ENCODE measurements around the gene BAD. TPM values are rescaled to one million over a fixed set of nuclear protein-coding genes. Genes with fewer than 3 reads are reported as not detected.
A peak's percentile ranks its signal among the peaks of the same experiment; 100 is the strongest.

Gene BAD
- total RNA-seq, 1 experiment from 2014 or later: 219 TPM

GRCh38 chr11:64276653-64277431 is 7.6 kb downstream of the BAD start:
- DNase-seq (ENCODE audit: low spot score): peak; percentile 96

GRCh38 chr11:64275841-64276240 is 8.6 kb downstream of the BAD start:
- DNase-seq (ENCODE audit: low spot score): no peak

- no peak for DNase-seq (ENCODE audit: low spot score)
These were observed 9.2 kb downstream of the BAD start for GRCh38 chr11:64275031-64275800.

GRCh38 chr11:64269540-64270220 is 14.8 kb downstream of the BAD start:
- peak; percentile 98 for DNase-seq (ENCODE audit: low spot score)

GRCh38 chr11:64268893-64269539 is 15.4 kb downstream of the BAD start:
- DNase-seq (ENCODE audit: low spot score): peak; percentile 63

- DNase-seq (ENCODE audit: low spot score): peak; percentile 91
These were observed 16.2 kb downstream of the BAD start for GRCh38 chr11:64268025-64268892.

- DNase-seq (ENCODE audit: low spot score): no peak
These were observed 17.1 kb downstream of the BAD start for GRCh38 chr11:64267207-64267945.

DNA sequence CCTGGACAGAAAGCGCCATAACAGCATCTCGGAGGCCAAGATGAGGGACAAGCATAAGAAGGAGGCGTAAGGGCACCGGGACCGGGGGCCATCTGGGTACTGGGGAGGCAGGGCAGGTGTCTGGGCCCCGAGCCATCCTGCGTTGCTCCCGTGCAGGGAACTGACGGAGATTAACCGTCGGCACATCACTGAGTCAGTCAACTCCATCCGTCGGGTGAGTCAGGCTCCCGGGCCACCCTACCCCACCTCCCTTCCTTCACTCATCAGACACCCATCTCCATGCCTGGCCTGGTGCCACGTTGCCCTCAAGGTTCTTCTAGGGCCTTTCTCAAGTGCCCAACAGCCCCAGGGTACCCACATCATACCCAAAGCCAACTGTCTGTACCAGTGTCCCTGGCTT is 18.1 kb downstream of the BAD start:
- DNase-seq (ENCODE audit: low spot score): peak; percentile 78

DNA sequence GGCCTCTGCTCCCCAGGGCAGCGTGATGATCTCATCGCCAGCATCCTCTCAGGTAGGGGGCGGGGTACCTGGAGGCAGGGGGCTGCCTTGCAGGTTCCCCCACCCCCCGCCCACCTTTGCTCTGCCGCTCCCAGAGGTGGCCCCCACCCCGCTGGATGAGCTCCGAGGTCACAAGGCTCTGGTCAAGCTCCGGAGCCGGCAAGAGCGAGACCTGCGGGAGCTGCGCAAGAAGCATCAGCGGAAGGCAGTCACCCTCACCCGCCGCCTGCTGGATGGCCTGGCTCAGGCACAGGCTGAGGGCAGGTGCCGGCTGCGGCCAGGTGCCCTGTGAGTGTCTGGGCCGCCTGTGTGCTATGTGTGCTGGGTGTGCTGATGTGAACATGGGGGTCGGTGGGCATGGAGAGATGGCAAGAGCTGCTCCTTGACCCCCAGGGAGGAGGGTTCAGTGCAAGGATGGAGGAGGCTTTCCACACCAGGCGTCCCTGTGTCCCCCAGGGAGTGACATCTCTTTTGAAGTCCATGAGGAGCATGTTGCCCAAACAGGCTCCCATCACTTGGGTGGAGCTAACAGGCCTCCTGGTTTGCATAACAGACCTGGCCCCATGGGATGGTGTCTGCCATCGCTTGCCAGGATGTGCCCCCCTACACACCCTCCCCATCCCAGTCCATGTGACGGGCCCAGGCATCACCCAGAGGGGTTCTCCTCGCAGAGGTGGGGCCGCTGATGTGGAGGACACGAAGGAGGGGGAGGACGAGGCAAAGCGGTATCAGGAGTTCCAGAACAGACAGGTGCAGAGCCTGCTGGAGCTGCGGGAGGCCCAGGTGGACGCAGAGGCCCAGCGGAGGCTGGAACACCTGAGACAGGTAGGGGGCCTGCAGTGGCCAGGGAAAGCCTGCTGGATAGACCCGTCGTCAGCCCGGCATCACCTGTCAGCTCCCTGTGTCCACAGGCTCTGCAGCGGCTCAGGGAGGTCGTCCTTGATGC is 19.0 kb downstream of the BAD start:
- DNase-seq (ENCODE audit: low spot score): no peak

DNA sequence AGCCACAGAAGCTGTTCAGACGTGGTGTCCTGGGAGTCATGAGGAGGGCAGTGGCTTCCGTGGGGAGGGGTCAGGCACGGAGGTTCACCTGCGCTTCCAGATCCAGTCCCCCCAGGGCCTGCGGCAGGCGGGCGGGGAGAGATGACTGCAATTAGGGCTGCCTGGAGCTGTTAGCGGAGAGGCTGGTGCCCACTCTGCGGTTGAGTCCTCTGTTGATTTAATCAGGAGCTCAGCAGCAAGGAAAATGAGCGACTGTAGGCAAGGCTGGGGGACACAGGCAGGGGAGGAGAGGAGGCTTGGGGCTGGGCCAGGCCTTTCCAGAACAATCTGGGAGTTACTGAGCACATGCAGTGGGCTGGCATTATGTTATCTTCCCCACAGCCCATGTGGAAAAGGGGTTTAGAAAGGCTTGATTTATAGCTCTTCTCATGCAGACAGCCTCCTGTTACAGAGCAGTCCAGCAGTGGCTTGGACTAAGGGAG is 20.1 kb downstream of the BAD start:
- no peak for DNase-seq (ENCODE audit: low spot score)

- no peak for DNase-seq (ENCODE audit: low spot score)
These were observed 20.5 kb downstream of the BAD start for GRCh38 chr11:64263947-64264317.

DNA sequence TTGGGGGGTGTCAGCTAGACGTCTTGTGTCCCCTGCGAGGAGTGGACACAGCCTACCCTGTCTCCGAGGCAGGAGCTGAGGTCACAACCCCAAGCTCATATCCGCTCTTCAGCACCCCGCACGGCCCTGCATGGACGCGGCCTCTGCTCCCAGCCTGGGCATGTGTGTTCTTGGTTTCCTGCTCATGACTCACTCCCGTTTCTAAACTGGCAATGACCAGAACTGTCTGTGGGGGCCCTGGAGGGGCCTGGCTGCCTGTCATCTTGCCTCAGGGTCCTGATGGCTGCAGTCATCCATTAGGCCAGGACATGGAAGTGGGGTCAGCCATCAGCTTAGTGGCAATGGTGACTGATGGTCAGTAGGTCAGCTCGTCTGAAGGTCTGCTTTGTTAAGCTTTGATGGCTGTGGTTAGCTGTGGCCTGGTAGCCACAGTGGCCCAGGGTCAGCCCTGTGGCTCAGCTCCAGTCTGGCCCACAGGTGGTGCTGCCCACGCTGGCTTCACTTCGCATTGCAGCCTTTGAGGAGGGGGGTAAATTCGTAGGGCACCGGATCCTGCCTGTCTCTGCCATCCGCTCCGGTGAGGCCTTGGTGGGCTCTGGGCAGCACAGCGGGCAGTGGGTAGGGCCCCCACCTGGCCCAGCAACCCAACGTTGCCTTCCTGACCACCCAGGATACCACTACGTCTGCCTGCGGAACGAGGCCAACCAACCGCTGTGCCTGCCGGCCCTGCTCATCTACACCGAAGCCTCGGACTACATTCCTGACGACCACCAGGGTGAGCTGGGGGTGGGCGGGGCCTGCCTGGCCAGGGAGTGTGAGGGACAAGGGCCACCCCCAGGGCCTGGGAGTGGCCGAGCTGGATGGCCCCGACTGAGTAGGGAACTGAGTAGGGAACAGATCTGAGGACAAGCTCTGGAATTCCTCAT is 21.2 kb downstream of the BAD start:
- DNase-seq (ENCODE audit: low spot score): peak; percentile 78

GRCh38 chr11:64262271-64263002 is 22.0 kb downstream of the BAD start:
- DNase-seq (ENCODE audit: low spot score): no peak

- DNase-seq (ENCODE audit: low spot score): no peak
These were observed 22.8 kb downstream of the BAD start for GRCh38 chr11:64261556-64262080.

DNA sequence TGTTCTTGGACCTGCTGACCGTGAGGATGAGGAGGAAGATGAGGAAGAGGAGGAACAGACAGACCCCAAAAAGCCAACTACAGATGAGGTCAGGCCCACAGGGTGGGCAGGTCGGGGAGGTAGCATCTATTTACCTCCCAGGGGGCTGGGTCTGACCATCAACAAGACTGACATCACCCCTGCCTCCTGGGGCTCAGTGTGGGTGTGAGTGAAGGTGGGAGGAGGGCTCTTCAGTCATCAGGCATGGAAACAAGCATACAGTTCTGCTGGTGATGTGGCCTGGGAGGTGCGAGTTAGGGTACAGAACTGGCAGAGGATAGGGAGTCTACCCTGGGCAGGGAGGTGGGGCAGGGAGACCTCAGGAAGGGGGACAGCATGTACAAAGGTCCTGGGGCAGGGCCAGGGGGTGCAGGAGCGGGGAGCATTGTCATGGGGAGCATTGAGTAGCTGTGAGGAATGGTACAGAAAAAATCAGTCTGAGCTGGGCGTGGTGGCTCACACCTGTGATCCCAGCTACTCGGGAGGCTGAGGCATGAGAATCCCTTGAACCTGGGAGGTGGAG is 24.2 kb downstream of the BAD start:
- DNase-seq (ENCODE audit: low spot score): no peak

DNA sequence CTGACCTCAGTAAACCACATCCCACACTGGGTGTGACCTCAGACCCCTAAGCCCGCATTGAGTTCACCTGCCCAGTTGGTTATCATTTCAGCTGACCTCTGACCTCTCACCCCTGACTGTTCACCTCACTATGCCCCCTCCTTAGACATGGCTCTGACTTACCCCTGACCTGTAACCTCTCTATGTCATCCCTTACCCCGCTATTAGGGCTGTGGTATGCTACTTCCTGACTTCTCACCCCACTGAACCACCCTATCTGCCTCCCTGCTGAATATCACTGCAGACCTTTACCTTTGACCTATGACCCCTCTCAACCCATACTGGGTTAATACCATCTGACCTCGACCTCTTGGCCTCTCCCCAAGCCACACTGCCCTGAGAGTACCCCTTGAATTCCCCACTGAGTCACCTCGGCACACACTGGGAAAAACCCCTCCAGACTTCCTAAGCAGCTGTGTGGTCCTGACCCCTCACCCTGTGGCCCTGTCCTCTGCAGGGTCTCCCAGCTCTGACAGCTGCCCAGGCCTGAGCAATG is 24.9 kb downstream of the BAD start:
- no peak for DNase-seq (ENCODE audit: low spot score)
